ENCODE results near the gene ISYNA1. TPM values are rescaled to one million over a fixed set of nuclear protein-coding genes. Genes with fewer than 3 reads are reported as not detected.

ISYNA1 gene
- total and polyA plus RNA-seq, 2 of the 8 experiments (the other 6 are each of a cell fraction or from before 2014, with no cell fraction given) = 207 to 264 TPM

DNA sequence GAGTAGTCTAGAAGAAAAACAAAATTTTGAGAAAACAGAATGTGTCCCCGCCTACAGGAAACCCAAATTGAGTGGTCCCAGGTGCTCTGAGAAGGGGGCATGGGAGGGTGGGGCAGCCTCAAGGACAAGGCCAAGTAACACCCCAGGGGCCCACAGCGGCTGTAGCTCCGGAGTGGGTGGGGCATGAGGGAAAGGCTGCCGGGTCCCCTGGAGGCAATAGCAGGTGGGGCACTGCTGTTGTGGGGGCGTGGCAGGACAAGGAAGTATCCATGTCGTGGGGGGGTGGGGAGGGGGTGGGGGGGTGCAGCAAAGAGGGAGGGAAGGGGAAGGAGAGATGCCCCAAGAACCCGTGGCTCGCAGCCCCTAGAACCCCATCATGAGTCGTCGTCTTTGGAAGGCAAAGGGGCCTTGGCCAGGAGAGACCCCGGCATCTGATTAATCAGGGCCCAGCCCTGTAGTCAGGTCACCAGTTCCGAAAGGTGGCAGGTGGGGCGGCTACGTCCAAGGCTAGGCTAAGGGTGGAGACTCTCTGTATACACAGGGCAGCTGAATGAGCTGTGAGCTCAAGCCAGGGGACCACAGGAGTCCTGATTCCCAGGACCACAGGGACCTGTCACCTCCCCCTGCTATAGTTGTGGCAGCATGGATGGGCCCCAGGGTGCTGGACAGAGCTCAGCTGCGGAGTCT lies 7.5 kb upstream of the ISYNA1 start:
- no peak overlapping the region for H2BK15ac ChIP-seq (ENCODE audit: low read length)
- H3K18ac ChIP-seq (ENCODE audit: extremely low read depth, low read length) = no peak overlapping the region
- no peak overlapping the region for H3K23ac ChIP-seq (ENCODE audit: insufficient read length)
- POLR2A ChIA-PET (ENCODE audit: partially characterized antibody) = interaction anchor here (0.8 to 1.5 kb wide), 2 partner anchors 8 to 15 kb away, joined by 3 to 4 read pairs; no protein-coding TSS in a partner anchor
- DNase-seq (ENCODE audit: low read depth in 1 of 2, low spot score in 2 of 2) (no peak), FAIRE-seq (no peak)
- H2AFZ ChIP-seq (ENCODE audit: low read length) = no peak overlapping the region
- no peak overlapping the region for H3K4me2 ChIP-seq (ENCODE audit: insufficient read depth in 1 of 2, low read depth in 2 of 2, low read length in 2 of 2)
- H4K20me1 ChIP-seq (replicated peaks in 1 of 2; ENCODE audit: control insufficient read depth in 1 of 2, insufficient read depth in 2 of 2, low read length in 2 of 2) = peaks cover 0 to 9% of the 10 kb centered on the region in 2 experiments
- H3K79me1 ChIP-seq (ENCODE audit: low read depth, low read length) = no peaks in the 10 kb centered on the region
- H4K91ac ChIP-seq (replicated peaks; ENCODE audit: insufficient read length, low read length) = no peak overlapping the region
- H4K5ac ChIP-seq (ENCODE audit: insufficient read length, low read depth, low read length) = no peak overlapping the region
- no peaks in the 10 kb centered on the region for H3K9me3 ChIP-seq (ENCODE audit: insufficient read depth in 2 of 2, low read depth in 1 of 2, low read length in 1 of 2)
- CTCF ChIA-PET (ENCODE audit: partially characterized antibody) = interaction anchor here (0.6 to 13.5 kb wide), 11 partner anchors 12 to 413 kb away, joined by 3 to 143 read pairs (median 4); partner anchors contain the start of gene SSBP4
- H3K56ac ChIP-seq (replicated peaks; ENCODE audit: insufficient read length, low read depth, low read length) = no peak overlapping the region
- no peak overlapping the region for H3K4ac ChIP-seq (replicated peaks; ENCODE audit: insufficient read length, low read depth, low read length)
- 92% methylated on average over 6 of the region's 15 CpGs; no CpG with 5 or more reads in 1 of the 2 experiments for WGBS, 2 experiments (ENCODE audit: extremely low coverage in 1 of 2, insufficient coverage in 1 of 2, insufficient read length in 1 of 2, insufficient replicate concordance in 2 of 2, low coverage in 1 of 2, low lambda C conversion rate in 2 of 2, missing lambda C conversion rate in 1 of 2)
- H3K79me2 ChIP-seq (ENCODE audit: control insufficient read depth in 1 of 2, insufficient read depth in 2 of 2, low read length in 2 of 2) = no peaks in the 10 kb centered on the region
- no peak overlapping the region for H2AK5ac ChIP-seq (ENCODE audit: low read depth, low read length)
- no peak overlapping the region for H4K8ac ChIP-seq (ENCODE audit: extremely low read depth, insufficient read depth, low read length)
- no peak overlapping the region for H3K27ac ChIP-seq (ENCODE audit: low read depth, low read length)
- no peak overlapping the region for H2BK20ac ChIP-seq (ENCODE audit: low read length)
- H2BK12ac ChIP-seq (ENCODE audit: low read depth, low read length) = no peak overlapping the region
- H3K4me1 ChIP-seq (replicated peaks in 1 of 4; ENCODE audit: control insufficient read depth in 3 of 4, insufficient read depth in 4 of 4, low read length in 3 of 4) = peaks cover 0 to 2% (median under 1%) of the 10 kb centered on the region in 4 experiments; a peak in 4 of 7 replicates
- no peak overlapping the region for H3K4me3 ChIP-seq (ENCODE audit: extremely low read depth in 1 of 4, insufficient read depth in 2 of 4, low read depth in 3 of 4, low read length in 4 of 4)
- no peak overlapping the region for H3K14ac ChIP-seq (ENCODE audit: insufficient read length)
- H3K27me3 ChIP-seq (replicated peaks in 1 of 4; ENCODE audit: control insufficient read depth in 3 of 4, extremely low read depth in 1 of 4, insufficient read depth in 3 of 4, low read length in 3 of 4) = no peaks in the 10 kb centered on the region
- H3K9ac ChIP-seq (replicated peaks in 1 of 4; ENCODE audit: extremely low read depth in 1 of 4, low read depth in 3 of 4, low read length in 3 of 4) = no peak overlapping the region
- H2BK5ac ChIP-seq (ENCODE audit: low read depth, low read length) = no peak overlapping the region
- peaks cover 0 to 16% (median 4%) of the 10 kb centered on the region in 4 experiments; a peak in 3 of 8 replicates for H3K36me3 ChIP-seq (ENCODE audit: control insufficient read depth in 2 of 4, insufficient read depth in 4 of 4, low read length in 3 of 4)
- H3K23me2 ChIP-seq (ENCODE audit: low read depth, low read length) = peaks cover 8% of the 10 kb centered on the region; the same call in 1 of the 2 replicates
- H2BK120ac ChIP-seq (replicated peaks; ENCODE audit: low read depth, low read length) = no peak overlapping the region
- TF ChIP-seq SAP30 (IDR thresholded peaks at IDR 0.05; ENCODE audit: insufficient read depth, insufficient replicate concordance, low read length) = no peak
- no peak for TF ChIP-seq EGR1 (IDR thresholded peaks at IDR 0.05; ENCODE audit: borderline replicate concordance, low read depth, low read length)
- TF ChIP-seq, protein P1, sequence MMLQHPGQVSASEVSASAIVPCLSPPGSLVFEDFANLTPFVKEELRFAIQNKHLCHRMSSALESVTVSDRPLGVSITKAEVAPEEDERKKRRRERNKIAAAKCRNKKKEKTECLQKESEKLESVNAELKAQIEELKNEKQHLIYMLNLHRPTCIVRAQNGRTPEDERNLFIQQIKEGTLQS (IDR thresholded peaks at IDR 0.05; ENCODE audit: insufficient read depth, low read depth, low read length) = no peak
- TF ChIP-seq HDAC2 (IDR thresholded peaks at IDR 0.05; ENCODE audit: borderline replicate concordance in 1 of 2, low read depth in 2 of 2, low read length in 2 of 2) = no peak
- TF ChIP-seq JUN (IDR thresholded peaks at IDR 0.05; ENCODE audit: low read depth, low read length) = no peak
- TF ChIP-seq YY1 (IDR thresholded peaks at IDR 0.05; ENCODE audit: low read depth, low read length) = no peak
- TF ChIP-seq CHD1 (IDR thresholded peaks at IDR 0.05; ENCODE audit: low read depth, low read length) = no peak
- TF ChIP-seq POU5F1 (IDR thresholded peaks at IDR 0.05; ENCODE audit: low read depth, low read length) = no peak
- TF ChIP-seq, protein P2, sequence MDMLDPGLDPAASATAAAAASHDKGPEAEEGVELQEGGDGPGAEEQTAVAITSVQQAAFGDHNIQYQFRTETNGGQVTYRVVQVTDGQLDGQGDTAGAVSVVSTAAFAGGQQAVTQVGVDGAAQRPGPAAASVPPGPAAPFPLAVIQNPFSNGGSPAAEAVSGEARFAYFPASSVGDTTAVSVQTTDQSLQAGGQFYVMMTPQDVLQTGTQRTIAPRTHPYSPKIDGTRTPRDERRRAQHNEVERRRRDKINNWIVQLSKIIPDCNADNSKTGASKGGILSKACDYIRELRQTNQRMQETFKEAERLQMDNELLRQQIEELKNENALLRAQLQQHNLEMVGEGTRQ (IDR thresholded peaks at IDR 0.05; ENCODE audit: low read length) = no peak
- TF ChIP-seq TBP (IDR thresholded peaks at IDR 0.05; ENCODE audit: low read depth, low read length) = no peak
- TF ChIP-seq POLR2A (IDR thresholded peaks at IDR 0.05; ENCODE audit: control extremely low read depth in 1 of 2, low read depth in 2 of 2, low read length in 2 of 2) = no peak
